Measurements from ENCODE around the gene LTK.

Gene LTK

DNA sequence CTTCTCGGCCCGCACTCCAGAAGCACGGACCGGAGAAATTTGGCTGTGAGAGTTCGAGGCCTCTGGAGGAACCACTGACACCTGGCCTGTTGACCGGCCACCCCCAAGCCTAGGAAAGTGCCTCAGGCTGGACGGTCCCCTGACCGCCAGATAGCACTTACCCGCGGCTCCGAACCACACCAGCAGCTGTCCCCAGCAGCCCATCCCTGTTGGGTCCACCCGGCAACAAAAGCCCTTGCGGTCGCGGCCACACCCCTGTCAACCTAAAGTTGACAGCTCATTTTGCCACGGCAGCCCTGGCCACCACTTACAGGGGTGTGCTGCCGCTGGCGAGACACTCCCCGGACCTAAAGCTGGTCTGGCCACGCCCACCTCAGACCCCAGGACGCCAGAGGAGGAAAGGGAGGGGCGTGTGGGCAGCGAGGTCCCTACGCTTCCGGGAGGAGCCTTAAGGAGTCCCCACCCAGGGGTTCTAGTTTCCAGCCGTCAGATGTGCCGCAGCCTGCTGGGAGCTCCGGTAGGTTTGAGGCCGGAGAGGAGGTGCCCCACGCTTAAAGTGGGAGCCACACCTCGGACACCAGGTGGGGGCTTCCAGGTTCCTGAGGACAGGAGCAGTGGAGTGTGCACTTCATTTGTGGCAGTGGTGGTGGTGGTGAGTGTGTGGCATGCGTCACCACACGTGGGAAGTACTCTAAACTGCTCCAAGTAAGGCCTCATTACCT, at the start of gene LTK:
Gene LTK, minus strand, starts transcription at position 322 of the 722 bp plus-strand sequence. Its CDS starts 118 bp downstream, at position 204.
- CTCF ChIA-PET, result interaction anchor here (0.6 kb wide), 1 partner anchor 609 kb away, joined by 3 read pairs; no protein-coding TSS in a partner anchor
- no peak for DNase-seq (ENCODE audit: low spot score)
- H3K27ac ChIP-seq, result no peak within 1 kb of the TSS
- POLR2A ChIA-PET (ENCODE audit: low non-redundant PET), result interaction anchor here (1.6 kb wide), 1 partner anchor 30 kb away, joined by 7 read pairs; the partner anchor contains the start of gene RPAP1
- TF ChIP-seq, protein P1, sequence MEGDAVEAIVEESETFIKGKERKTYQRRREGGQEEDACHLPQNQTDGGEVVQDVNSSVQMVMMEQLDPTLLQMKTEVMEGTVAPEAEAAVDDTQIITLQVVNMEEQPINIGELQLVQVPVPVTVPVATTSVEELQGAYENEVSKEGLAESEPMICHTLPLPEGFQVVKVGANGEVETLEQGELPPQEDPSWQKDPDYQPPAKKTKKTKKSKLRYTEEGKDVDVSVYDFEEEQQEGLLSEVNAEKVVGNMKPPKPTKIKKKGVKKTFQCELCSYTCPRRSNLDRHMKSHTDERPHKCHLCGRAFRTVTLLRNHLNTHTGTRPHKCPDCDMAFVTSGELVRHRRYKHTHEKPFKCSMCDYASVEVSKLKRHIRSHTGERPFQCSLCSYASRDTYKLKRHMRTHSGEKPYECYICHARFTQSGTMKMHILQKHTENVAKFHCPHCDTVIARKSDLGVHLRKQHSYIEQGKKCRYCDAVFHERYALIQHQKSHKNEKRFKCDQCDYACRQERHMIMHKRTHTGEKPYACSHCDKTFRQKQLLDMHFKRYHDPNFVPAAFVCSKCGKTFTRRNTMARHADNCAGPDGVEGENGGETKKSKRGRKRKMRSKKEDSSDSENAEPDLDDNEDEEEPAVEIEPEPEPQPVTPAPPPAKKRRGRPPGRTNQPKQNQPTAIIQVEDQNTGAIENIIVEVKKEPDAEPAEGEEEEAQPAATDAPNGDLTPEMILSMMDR (conservative IDR thresholded peaks at IDR 0.05; ENCODE audit: low read depth), result no peak

DNA sequence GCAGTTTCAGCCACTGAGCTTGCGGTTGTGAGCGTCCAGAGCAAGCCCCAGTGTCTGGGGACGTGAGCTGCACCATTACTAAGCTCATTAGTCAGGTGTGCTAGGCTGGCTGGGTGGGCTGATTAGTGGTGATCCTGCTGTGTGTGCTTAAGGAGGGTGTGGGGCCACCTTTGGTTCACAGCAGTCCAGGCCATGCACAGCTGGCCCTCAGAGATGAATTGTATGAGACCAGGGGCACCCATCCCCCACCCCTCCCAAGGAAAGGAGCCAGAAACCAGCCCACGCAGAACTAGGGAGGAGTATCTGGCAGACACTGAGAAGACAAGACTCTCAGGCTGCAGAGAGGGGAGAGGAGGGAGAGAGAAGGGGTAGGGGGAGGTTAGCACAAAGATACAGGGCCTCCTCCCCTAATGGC, 49.2 kb upstream of the LTK start:
- ChIA-PET POLR2A (ENCODE audit: low non-redundant PET) (interaction anchor here (0.8 kb wide), 1 partner anchor 10 kb away, joined by 4 read pairs; no protein-coding TSS in a partner anchor), CTCF (interaction anchor here (0.6 to 0.9 kb wide), 2 partner anchors 44 to 45 kb away, joined by 3 to 4 read pairs; no protein-coding TSS in a partner anchor)
- peak overlapping the region; percentile 6; the same call in 1 of the 2 replicates for H3K27ac ChIP-seq
- DNase-seq (ENCODE audit: low spot score), result no peak
- TF ChIP-seq, protein P1 (conservative IDR thresholded peaks at IDR 0.05; ENCODE audit: low read depth), result no peak

DNA sequence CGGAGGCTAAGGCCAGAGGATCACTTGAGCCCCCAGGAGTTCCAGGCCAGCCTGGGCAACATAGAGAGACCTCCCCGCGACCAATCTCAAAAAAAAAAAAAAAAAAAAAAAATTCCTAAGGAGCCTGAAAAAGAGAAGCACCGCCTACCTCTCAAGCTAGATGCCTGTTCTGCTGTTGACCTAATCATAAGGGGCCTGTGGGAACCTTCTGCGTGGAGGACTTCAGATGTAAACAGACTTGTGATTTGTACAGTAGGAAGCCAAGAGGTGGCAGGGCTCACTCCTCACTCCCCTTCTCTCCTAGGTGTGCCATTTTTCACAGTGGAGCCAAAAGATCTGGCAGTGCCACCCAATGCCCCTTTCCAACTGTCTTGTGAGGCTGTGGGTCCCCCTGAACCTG, 48.6 kb upstream of the LTK start:
- DNase-seq (ENCODE audit: low spot score), result no peak
- ChIA-PET POLR2A (ENCODE audit: low non-redundant PET) (no interaction called here), CTCF (interaction anchor here (0.6 to 1.8 kb wide), 3 partner anchors 23 to 452 kb away, joined by 3 to 5 read pairs (median 3); no protein-coding TSS in a partner anchor)
- TF ChIP-seq, protein P1 (conservative IDR thresholded peaks at IDR 0.05; ENCODE audit: low read depth), result no peak
- H3K27ac ChIP-seq, result peak overlapping the region; percentile 73

DNA sequence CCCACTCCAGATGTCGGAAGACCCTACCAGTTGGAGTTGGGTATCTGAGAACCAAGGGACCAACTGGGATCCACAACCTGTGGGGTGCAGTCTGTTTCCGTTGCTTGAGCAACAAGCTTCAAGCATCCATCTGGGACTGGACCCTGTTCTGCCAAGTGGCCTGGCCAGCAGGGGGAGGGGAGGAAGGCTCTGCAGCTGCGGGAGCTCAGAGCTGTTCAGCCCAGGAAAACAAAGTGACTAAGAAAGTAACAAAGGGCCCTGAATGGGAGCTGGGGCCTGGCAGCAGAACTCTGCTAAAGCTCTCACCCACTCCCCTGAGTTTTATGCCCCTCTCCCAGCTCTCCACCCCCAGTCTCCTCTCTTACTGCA, 48.1 kb upstream of the LTK start:
- peak overlapping the region; percentile 73; the same call in 1 of the 2 replicates for H3K27ac ChIP-seq
- DNase-seq (ENCODE audit: low spot score), result no peak
- ChIA-PET CTCF (interaction anchor here (0.6 to 1.8 kb wide), 2 partner anchors 24 to 453 kb away, joined by 3 to 5 read pairs; no protein-coding TSS in a partner anchor), POLR2A (ENCODE audit: low non-redundant PET) (no interaction called here)
- TF ChIP-seq, protein P1 (conservative IDR thresholded peaks at IDR 0.05; ENCODE audit: low read depth), result no peak

DNA sequence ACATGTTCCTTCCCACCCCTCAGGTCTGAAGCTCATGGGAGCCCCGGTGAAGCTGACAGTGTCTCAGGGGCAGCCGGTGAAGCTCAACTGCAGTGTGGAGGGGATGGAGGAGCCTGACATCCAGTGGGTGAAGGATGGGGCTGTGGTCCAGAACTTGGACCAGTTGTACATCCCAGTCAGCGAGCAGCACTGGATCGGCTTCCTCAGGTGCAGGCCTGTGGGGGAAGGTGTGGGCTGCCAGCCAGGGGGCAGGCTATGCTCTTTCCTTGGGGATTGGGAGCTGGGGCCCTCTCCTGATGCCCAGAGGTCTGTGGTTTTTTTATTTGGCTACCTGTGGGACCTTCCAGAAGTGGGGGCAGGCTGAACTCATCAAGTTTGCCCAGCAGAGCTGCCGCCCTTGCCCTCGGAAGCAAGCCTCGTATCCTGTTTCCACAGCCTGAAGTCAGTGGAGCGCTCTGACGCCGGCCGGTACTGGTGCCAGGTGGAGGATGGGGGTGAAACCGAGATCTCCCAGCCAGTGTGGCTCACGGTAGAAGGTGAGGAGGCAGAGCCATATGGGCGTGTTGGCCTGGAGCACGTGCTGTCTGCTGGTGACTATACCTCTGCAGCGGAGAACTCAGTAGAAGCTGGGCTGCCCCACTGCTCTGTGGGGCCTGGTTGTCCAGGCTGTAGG, 47.6 kb upstream of the LTK start:
- ChIA-PET POLR2A (ENCODE audit: low non-redundant PET) (no interaction called here), CTCF (interaction anchor here (1.8 kb wide), 1 partner anchor 24 kb away, joined by 5 read pairs; no protein-coding TSS in a partner anchor)
- TF ChIP-seq, protein P1 (conservative IDR thresholded peaks at IDR 0.05; ENCODE audit: low read depth), result no peak
- DNase-seq (ENCODE audit: low spot score), result no peak
- peak overlapping the region; percentile 73 for H3K27ac ChIP-seq

DNA sequence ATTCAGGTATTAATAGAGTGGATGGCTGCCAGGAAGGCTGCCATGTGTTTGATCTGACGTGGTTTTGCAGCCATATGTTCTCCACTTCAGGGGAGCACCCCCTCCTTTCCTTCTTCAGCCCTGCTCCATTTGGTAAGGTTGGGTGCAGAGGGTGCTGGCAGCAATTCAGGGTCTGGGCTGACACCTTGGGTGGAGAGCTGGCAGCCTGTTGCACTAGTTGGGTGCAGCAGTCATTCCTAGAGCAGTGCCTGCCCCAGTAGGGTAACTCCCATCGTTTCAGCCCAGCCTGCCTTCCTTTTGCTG, 46.9 kb upstream of the LTK start:
- CTCF ChIA-PET, result interaction anchor here (1.8 kb wide), 1 partner anchor 25 kb away, joined by 5 read pairs; no protein-coding TSS in a partner anchor
- TF ChIP-seq, protein P1 (conservative IDR thresholded peaks at IDR 0.05; ENCODE audit: low read depth), result no peak
- POLR2A ChIA-PET (ENCODE audit: low non-redundant PET), result no interaction called here
- peak overlapping the region; percentile 73 for H3K27ac ChIP-seq
- DNase-seq (ENCODE audit: low spot score), result no peak

Data from RWPE1 (cell line).